ENCODE data around the gene GPX5.

GPX5 gene

DNA sequence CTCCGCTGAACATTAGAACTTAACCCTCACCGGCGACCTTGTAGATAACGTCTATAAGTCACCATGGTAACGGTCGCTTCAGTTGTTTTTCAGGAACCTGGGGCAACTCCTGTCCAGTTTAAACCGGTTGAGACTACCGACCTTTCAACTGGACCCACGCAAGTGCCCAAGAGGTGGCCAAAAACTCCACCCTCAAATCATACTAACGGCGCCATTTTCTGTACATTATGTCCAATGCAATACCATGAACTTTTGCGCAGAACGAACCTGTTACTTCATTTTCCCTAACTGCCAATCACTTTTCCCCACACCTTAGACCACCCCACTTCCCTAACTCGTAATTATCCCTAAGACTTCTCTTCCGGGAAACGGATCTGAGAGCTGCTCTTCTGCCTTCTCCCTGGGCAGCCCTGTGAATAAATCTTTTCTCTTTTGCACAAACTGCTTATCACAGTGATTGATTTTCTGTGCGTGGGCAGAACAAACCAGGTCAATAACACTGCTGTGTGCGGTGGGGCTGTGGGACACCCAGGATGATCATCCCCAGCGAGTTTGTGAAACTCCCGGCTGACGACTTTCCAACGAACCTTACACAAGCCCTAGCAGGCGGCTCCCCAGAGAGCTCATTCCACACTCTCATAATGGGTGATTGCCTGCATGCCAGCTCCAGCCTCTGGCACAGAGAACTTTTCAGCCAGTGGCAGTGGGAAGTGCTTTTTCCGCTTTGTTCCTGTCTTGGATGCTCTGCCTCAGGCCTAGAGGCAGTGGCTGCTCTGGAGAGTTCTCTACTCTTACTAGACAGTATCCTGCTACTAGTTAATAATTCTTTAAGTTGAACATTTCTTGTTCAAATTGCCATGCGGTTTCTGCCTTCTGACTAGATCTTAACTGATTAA lies 28.6 kb downstream of the GPX5 start:
- no peaks in the 10 kb centered on the region for H3K36me3 ChIP-seq (ENCODE audit: control insufficient read depth, insufficient read depth, low read length)
- H3K9me3 ChIP-seq (ENCODE audit: control insufficient read depth, low read length): no peaks in the 10 kb centered on the region
- peaks cover 8% of the 10 kb centered on the region for H3K27me3 ChIP-seq (replicated peaks; ENCODE audit: control insufficient read depth, insufficient read depth, low read length, poor library complexity, severe bottlenecking)
- DNase-seq: no peak
- H3K4me1 ChIP-seq (ENCODE audit: control insufficient read depth, insufficient read depth, low read length, poor library complexity, severe bottlenecking): no peaks in the 10 kb centered on the region
- H3K4me3 ChIP-seq (ENCODE audit: insufficient read depth, low read depth, low read length, poor library complexity, severe bottlenecking): no peak overlapping the region
- no peak overlapping the region for H3K27ac ChIP-seq (ENCODE audit: insufficient read depth, low read length, poor library complexity, severe bottlenecking)

DNA sequence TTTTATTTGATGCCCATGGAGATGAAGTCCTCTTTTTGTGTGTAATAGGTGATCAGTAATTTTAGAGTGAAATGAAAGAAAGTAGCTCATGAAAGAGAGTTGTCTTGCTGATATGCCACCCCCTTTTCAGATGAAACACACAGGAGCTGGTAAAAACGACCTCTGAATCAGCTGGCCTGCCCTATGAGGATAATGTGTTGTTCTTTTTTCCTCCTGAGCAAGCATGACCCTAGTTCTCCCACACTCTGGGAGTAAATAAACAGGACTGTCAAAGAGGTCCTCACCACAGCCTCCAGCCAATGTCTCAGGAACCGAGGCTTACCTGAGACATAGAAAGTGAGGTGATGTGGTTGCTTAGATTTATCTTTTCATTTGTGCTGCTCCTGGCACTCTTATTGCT lies 29.5 kb downstream of the GPX5 start:
- Histone ChIP-seq H3K4me3 (ENCODE audit: insufficient read depth, low read depth, low read length, poor library complexity, severe bottlenecking) (no peak overlapping the region), H3K4me1 (ENCODE audit: control insufficient read depth, insufficient read depth, low read length, poor library complexity, severe bottlenecking) (no peaks in the 10 kb centered on the region), H3K36me3 (ENCODE audit: control insufficient read depth, insufficient read depth, low read length) (no peaks in the 10 kb centered on the region), H3K27me3 (replicated peaks; ENCODE audit: control insufficient read depth, insufficient read depth, low read length, poor library complexity, severe bottlenecking) (peaks cover 8% of the 10 kb centered on the region), H3K9me3 (ENCODE audit: control insufficient read depth, low read length) (no peaks in the 10 kb centered on the region), H3K27ac (ENCODE audit: insufficient read depth, low read length, poor library complexity, severe bottlenecking) (no peak overlapping the region)
- no peak for DNase-seq

DNA sequence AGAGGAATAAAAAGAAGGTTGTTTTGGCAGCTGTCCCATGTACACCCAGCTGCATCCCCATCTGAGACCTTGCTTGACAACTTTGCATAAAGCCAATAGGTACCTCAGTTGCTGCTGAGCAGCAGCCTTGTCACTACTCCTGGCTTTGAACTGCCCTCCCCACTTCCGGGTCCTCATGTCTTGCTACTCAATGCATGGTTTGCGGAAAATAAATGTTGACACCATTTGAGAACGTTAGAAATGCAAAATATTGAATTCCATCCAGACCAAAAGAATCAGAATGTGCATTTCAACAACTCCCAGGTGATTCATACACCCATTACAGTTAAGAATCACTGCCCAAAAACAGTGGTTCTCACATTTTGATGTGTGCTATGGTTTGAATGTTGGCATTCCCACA lies 32.9 kb downstream of the GPX5 start:
- Histone ChIP-seq H3K4me3 (ENCODE audit: insufficient read depth, low read depth, low read length, poor library complexity, severe bottlenecking) (no peak overlapping the region), H3K36me3 (ENCODE audit: control insufficient read depth, insufficient read depth, low read length) (no peaks in the 10 kb centered on the region), H3K9me3 (ENCODE audit: control insufficient read depth, low read length) (no peaks in the 10 kb centered on the region), H3K4me1 (ENCODE audit: control insufficient read depth, insufficient read depth, low read length, poor library complexity, severe bottlenecking) (no peaks in the 10 kb centered on the region), H3K27me3 (replicated peaks; ENCODE audit: control insufficient read depth, insufficient read depth, low read length, poor library complexity, severe bottlenecking) (peaks cover 2% of the 10 kb centered on the region), H3K27ac (ENCODE audit: insufficient read depth, low read length, poor library complexity, severe bottlenecking) (no peak overlapping the region)
- DNase-seq: no peak

- H3K27me3 ChIP-seq (replicated peaks; ENCODE audit: control insufficient read depth, insufficient read depth, low read length, poor library complexity, severe bottlenecking): peaks cover 9% of the 10 kb centered on the region
- DNase-seq: no peak
- H3K27ac ChIP-seq (ENCODE audit: insufficient read depth, low read length, poor library complexity, severe bottlenecking): no peak overlapping the region
- no peaks in the 10 kb centered on the region for H3K4me1 ChIP-seq (ENCODE audit: control insufficient read depth, insufficient read depth, low read length, poor library complexity, severe bottlenecking)
- H3K4me3 ChIP-seq (ENCODE audit: insufficient read depth, low read depth, low read length, poor library complexity, severe bottlenecking): no peak overlapping the region
- H3K9me3 ChIP-seq (ENCODE audit: control insufficient read depth, low read length): no peaks in the 10 kb centered on the region
- no peaks in the 10 kb centered on the region for H3K36me3 ChIP-seq (ENCODE audit: control insufficient read depth, insufficient read depth, low read length)
These were observed 37.9 kb downstream of the GPX5 start for GRCh38 chr6:28563430-28564095.

DNA sequence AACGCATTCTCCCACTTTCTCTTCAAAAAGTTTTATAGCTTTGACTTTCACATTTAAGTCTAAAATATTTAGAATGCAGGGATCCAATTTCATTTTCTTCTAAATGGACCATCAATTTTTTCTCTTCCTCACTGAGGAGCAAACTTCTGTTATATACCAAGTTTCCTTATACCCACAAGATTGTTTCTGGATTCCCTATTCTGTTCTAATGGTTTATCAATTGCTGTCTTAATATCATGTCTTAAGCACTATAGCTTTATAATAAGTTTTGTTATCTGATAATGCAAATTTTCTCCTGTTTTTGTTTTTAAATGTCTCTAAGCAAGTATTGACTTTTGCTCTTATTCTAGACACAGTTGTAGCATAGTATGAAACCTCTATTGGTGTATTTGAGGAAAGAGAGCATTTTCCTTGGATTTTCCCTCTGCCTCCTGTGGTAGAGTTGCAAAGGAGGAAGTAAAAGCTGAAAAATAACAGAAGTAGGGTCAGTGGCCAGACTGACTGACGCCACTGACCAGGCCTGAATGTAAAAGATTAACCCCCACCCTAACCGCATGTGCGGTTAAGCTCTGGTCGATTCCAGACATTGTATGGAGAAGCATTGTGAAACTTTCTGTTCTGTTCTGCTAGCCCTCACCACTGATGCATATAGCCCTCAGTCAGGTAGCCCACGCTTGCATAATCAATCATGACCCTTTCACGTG lies 40.3 kb downstream of the GPX5 start:
- Histone ChIP-seq H3K27ac (ENCODE audit: insufficient read depth, low read length, poor library complexity, severe bottlenecking) (no peak overlapping the region), H3K36me3 (ENCODE audit: control insufficient read depth, insufficient read depth, low read length) (no peaks in the 10 kb centered on the region), H3K4me1 (ENCODE audit: control insufficient read depth, insufficient read depth, low read length, poor library complexity, severe bottlenecking) (no peaks in the 10 kb centered on the region), H3K4me3 (ENCODE audit: insufficient read depth, low read depth, low read length, poor library complexity, severe bottlenecking) (no peak overlapping the region), H3K27me3 (replicated peaks; ENCODE audit: control insufficient read depth, insufficient read depth, low read length, poor library complexity, severe bottlenecking) (peaks cover 16% of the 10 kb centered on the region), H3K9me3 (ENCODE audit: control insufficient read depth, low read length) (no peaks in the 10 kb centered on the region)
- DNase-seq: no peak

GRCh38 chr6:28566527-28567252 lies 41.0 kb downstream of the GPX5 start:
- Histone ChIP-seq H3K4me3 (ENCODE audit: insufficient read depth, low read depth, low read length, poor library complexity, severe bottlenecking) (no peak overlapping the region), H3K36me3 (ENCODE audit: control insufficient read depth, insufficient read depth, low read length) (no peaks in the 10 kb centered on the region), H3K9me3 (ENCODE audit: control insufficient read depth, low read length) (no peaks in the 10 kb centered on the region), H3K4me1 (ENCODE audit: control insufficient read depth, insufficient read depth, low read length, poor library complexity, severe bottlenecking) (no peaks in the 10 kb centered on the region), H3K27ac (ENCODE audit: insufficient read depth, low read length, poor library complexity, severe bottlenecking) (no peak overlapping the region), H3K27me3 (replicated peaks; ENCODE audit: control insufficient read depth, insufficient read depth, low read length, poor library complexity, severe bottlenecking) (peaks cover 16% of the 10 kb centered on the region)
- no peak for DNase-seq

DNA sequence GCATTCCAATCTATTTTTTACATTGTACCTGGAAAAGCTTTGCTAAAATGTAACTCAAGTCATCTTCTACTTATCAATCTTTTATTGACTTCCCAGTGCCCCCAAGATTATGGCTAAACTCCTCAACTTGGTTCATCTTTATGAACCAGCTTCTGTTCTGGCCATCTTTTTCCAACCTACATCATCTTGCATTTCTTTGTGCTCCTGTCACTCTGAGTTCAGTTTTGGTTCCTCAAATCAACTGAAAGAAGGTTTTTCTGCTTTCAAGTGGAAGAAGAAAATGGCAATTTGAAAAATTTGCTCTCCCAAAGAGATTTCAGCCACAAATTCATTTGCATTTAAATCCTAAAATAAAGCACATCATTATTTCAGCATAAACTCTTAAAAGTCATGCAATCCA lies 41.8 kb downstream of the GPX5 start:
- no peaks in the 10 kb centered on the region for H3K4me1 ChIP-seq (ENCODE audit: control insufficient read depth, insufficient read depth, low read length, poor library complexity, severe bottlenecking)

DNA sequence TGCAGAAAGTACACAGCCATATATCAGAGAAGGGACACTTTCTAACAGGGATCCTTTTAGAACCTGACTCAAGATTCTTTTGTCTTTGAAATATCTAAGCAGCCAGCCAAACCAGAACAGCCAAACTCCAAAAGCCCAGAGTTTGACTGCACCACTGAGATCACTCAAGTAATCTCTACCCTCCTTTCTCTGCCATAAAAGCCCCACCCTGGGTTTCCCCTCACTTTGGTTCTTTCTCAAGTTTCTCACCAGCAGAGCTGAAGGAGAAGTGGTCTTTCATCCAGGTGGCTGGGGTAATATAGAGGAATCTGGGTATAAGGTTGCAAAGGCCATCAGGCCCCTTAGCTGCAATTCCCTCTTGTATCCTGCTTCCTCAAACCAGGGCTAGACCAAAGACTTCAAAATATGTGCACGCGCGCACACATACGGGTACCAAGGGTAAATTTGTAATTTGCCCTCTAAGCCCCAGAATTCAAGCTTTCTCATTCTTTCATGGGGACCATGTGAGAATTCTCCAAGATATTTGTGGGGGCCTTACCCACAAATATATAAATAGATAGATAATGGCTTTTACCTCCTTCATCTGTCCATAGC lies 42.9 kb downstream of the GPX5 start:
- Histone ChIP-seq H3K27me3 (replicated peaks; ENCODE audit: control insufficient read depth, insufficient read depth, low read length, poor library complexity, severe bottlenecking) (peaks cover 16% of the 10 kb centered on the region), H3K4me3 (ENCODE audit: insufficient read depth, low read depth, low read length, poor library complexity, severe bottlenecking) (no peak overlapping the region), H3K36me3 (ENCODE audit: control insufficient read depth, insufficient read depth, low read length) (no peaks in the 10 kb centered on the region), H3K27ac (ENCODE audit: insufficient read depth, low read length, poor library complexity, severe bottlenecking) (no peak overlapping the region), H3K4me1 (ENCODE audit: control insufficient read depth, insufficient read depth, low read length, poor library complexity, severe bottlenecking) (no peaks in the 10 kb centered on the region), H3K9me3 (ENCODE audit: control insufficient read depth, low read length) (no peaks in the 10 kb centered on the region)
- no peak for DNase-seq

More for the DNA sequence above, 41.8 kb downstream of the GPX5 start:
- no peak for DNase-seq
- no peaks in the 10 kb centered on the region for H3K9me3 ChIP-seq (ENCODE audit: control insufficient read depth, low read length)
- H3K36me3 ChIP-seq (ENCODE audit: control insufficient read depth, insufficient read depth, low read length): no peaks in the 10 kb centered on the region
- H3K27me3 ChIP-seq (replicated peaks; ENCODE audit: control insufficient read depth, insufficient read depth, low read length, poor library complexity, severe bottlenecking): peaks cover 16% of the 10 kb centered on the region
- H3K27ac ChIP-seq (ENCODE audit: insufficient read depth, low read length, poor library complexity, severe bottlenecking): no peak overlapping the region
- no peak overlapping the region for H3K4me3 ChIP-seq (ENCODE audit: insufficient read depth, low read depth, low read length, poor library complexity, severe bottlenecking)

GRCh38 chr6:28569748-28570147 lies 44.1 kb downstream of the GPX5 start:
- Histone ChIP-seq H3K9me3 (ENCODE audit: control insufficient read depth, low read length) (no peaks in the 10 kb centered on the region), H3K36me3 (ENCODE audit: control insufficient read depth, insufficient read depth, low read length) (no peaks in the 10 kb centered on the region), H3K27ac (ENCODE audit: insufficient read depth, low read length, poor library complexity, severe bottlenecking) (no peak overlapping the region), H3K27me3 (replicated peaks; ENCODE audit: control insufficient read depth, insufficient read depth, low read length, poor library complexity, severe bottlenecking) (peaks cover 16% of the 10 kb centered on the region), H3K4me1 (ENCODE audit: control insufficient read depth, insufficient read depth, low read length, poor library complexity, severe bottlenecking) (no peaks in the 10 kb centered on the region), H3K4me3 (ENCODE audit: insufficient read depth, low read depth, low read length, poor library complexity, severe bottlenecking) (no peak overlapping the region)
- DNase-seq: no peak

All from effector memory CD4-positive, alpha-beta T cell (primary cell).